Measurements from ENCODE around the gene GYS2.

GRCh38 chr12:21526721-21527345 lies 77.8 kb downstream of the GYS2 start:
- TF ChIP-seq CTCF (IDR thresholded peaks at IDR 0.05; ENCODE audit: low read depth, low read length, missing input control) (no peak), EGR1 (IDR thresholded peaks at IDR 0.05; ENCODE audit: low read depth in 2 of 2) (no peak), MAX (IDR thresholded peaks at IDR 0.05) (no peak), ATF3 (IDR thresholded peaks at IDR 0.05) (no peak), ZBTB33 (IDR thresholded peaks at IDR 0.05) (no peak), SP1 (IDR thresholded peaks at IDR 0.05) (no peak), RAD21 (IDR thresholded peaks at IDR 0.05) (no peak), YY1 (IDR thresholded peaks at IDR 0.05) (no peak), REST (IDR thresholded peaks at IDR 0.05) (no peak), JUND (IDR thresholded peaks at IDR 0.05) (no peak), GABPA (IDR thresholded peaks at IDR 0.05 in 1 of 2, conservative IDR thresholded peaks at IDR 0.05 in 1 of 2) (no peak), RXRA (IDR thresholded peaks at IDR 0.05) (no peak)

Measured in liver (tissue), 3 donors.